NOMO-1 treated with DMSO at 0.1 percent for 48 hours (cell line): ENCODE measurements around the gene CACNA1H.
"Not testable (repeated sequence)": the region's sequence is repeated elsewhere in the genome, so short reads cannot be mapped to it uniquely, and the experiment has no call there.

Experiments used
- DNase-seq: peaks from one replicate; lab custom pipeline; 2025; ENCODE audit not compliant: unreplicated experiment; lab: John Stamatoyannopoulos, UW

CACNA1H gene

GRCh38 chr16:1264345-1265089 lies 111.6 kb downstream of the CACNA1H start:
- no peak for DNase-seq

DNA sequence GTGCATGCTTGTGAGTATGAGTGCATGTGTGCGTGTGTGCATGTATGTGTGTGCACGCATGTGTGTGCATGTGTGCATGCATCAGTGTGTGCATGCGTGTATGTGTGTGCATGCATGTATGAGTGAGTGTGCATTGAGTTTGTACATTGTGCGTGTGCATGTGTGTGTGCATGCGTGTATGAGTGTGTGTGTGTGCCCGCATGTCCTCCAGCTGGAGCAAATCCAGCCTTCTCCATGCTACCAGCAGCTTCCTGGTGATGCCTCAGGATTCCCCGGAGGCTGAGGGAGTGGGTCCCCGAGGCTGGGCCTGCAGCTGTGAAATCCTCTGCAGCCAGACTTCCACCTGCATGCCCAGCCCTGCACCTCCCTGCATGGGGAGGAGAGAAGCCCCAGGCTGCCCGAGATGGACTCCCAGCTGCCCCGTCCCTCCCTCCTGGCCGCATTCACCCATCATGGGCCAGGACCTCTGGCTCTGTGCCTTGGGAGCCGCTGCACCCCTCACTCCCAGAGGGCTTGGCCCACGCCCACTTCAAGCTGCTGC lies 112.3 kb downstream of the CACNA1H start:
- DNase-seq: no peak

- no peak for DNase-seq
These were observed 112.9 kb downstream of the CACNA1H start for GRCh38 chr16:1265826-1266225.

GRCh38 chr16:1269418-1269817 lies 116.5 kb downstream of the CACNA1H start:
- not testable (repeated sequence) for DNase-seq

DNA sequence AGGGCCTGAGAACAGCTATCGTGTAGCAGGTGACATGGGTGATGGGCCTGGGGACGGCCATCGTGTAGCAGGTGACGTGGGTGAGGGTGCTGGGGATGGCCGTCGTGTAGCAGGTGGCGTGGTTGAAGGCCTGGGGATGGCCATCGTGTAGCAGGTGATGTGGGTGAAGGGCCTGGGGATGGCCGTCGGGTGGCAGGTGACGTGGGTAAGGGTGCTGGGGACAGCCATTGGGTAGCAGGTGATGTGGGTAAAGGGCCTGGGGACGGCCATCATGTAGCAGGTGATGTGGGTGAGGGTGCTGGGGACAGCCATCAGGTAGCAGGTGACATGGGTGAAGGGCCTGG lies 118.4 kb downstream of the CACNA1H start:
- no peak for DNase-seq
